Measurements from ENCODE around the gene CCNL2.
A peak's percentile ranks its signal among the peaks of the same experiment; 100 is the strongest.
"Not testable (repeated sequence)": the region's sequence is repeated elsewhere in the genome, so short reads cannot be mapped to it uniquely, and the experiment has no call there.

The CCNL2 gene

DNA sequence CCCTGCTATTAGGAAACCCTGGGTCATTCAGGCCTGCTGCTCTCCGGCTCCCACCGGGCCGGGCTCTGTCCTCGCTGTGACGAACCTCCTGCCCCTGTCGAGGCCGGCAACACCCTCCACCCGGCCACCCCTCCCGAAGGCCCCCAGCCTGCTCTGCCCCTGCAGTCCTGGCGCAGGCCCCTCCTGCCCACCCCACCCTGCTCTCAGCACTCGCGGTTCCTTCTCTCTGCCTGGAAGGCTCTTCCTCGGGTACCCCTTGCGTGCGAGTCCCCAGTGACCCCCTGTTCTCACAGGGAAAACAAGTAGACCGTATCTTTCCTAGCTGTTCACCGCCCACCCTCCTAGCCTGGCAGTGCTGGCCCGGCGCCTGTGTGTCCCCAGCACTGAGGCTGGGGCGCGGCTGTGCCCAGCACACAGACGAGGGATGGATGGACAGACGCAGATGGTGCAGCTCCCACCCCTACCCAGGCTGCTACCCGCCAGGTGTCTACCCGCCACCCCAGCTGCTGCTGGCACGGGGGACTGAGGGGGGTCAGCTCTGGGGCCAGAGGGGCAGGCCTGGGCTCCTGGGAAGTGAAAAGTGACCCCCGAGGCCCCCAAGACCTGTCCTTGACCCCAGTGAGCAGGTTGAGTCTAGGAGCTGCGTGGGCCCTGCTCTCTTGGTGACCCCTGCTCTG lies 33.3 kb upstream of the CCNL2 start:
- DNase-seq (ENCODE audit: low read depth, low spot score): no peak

GRCh38 chr1:1431845-1432273 lies 32.7 kb upstream of the CCNL2 start:
- DNase-seq (ENCODE audit: low read depth, low spot score): no peak

DNA sequence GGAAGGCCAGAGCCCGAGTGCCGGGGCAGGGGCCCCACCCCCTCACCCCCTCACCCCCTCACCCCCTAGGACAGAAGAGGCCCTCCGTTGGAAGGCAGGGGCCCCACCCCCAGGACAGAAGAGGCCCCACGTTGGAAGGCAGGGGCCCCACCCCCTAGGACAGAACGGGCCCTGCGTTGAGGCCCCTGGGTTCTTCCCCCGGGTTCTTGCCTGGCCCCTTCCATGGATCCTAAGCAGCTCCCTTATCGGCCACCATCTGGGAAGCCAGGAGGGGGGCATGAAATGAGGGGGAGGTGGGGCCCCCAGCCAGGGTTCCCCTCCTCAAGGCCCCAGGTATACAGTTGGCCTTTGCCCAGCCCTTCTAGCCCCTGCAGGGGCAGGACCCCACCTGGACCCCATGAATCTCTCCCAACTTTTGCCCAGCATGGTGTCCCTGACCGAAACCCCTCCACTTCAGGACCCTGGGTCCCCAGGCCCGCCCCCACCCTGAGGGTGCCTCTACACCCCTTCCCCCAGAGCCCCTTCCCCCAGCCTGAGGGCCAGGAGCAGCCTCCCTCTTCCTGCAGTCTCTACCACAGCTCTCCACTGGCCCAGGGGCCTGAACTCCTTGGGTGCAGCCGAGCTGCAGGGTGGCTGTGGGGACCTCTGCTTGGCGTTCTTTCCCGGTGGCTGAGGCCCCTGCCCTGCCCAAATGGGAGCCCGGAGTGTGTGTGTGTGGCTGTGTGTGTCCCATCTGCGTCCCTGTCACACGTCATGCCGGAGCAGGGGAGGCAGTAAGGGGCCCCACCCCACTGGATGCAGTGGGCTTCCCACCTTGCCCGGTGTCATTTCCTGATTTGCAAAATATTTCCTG lies 32.1 kb upstream of the CCNL2 start:
- no peak for DNase-seq (ENCODE audit: low read depth, low spot score)

GRCh38 chr1:1430114-1430982 lies 31.2 kb upstream of the CCNL2 start:
- DNase-seq (ENCODE audit: low read depth, low spot score): peak; percentile 33

DNA sequence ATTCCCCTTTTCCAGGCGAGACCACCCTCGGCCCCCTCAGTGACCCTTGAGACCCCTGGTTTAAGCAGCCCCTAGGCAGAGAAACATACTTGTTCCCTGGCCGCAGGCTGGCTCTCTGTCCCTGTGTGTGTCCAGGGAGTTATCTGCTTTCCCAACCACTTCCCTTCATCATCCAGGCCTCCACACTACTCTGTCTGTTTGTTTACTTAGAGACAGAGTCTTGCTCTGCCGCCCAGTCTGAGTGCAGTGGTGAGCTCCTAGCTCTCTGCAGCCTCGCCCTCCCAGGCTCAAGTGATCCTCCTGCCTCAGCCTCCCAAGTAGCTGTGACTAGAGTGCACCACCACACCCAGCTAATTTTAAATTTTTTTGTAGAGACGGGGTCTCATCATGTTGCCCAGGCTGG lies 30.5 kb upstream of the CCNL2 start:
- no peak for DNase-seq (ENCODE audit: low read depth, low spot score)

- DNase-seq (ENCODE audit: low read depth, low spot score): not testable (repeated sequence)
Observed at GRCh38 chr1:1428967-1429366, 29.8 kb upstream of the CCNL2 start.

GRCh38 chr1:1428174-1428573 lies 29.0 kb upstream of the CCNL2 start:
- DNase-seq (ENCODE audit: low read depth, low spot score): no peak

DNA sequence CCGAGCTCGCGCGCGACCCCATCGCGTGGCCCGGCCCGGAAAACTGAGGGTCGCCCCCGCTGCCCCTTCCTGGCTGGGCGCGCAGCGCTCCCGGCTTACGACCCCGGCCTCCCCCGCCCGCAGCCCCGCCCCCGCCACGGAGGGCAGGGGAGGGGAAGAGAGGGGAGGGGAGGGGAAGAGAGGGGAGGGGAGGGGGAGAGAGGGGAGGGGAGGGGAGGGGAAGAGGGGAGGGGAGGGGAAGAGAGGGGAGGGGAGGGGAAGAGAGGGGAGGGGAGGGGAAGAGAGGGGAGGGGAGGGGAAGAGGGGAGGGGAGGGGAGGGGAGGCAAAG lies 28.6 kb upstream of the CCNL2 start:
- DNase-seq (ENCODE audit: low read depth, low spot score): no peak

GRCh38 chr1:1427106-1427819 lies 28.1 kb upstream of the CCNL2 start:
- no peak for DNase-seq (ENCODE audit: low read depth, low spot score)

DNA sequence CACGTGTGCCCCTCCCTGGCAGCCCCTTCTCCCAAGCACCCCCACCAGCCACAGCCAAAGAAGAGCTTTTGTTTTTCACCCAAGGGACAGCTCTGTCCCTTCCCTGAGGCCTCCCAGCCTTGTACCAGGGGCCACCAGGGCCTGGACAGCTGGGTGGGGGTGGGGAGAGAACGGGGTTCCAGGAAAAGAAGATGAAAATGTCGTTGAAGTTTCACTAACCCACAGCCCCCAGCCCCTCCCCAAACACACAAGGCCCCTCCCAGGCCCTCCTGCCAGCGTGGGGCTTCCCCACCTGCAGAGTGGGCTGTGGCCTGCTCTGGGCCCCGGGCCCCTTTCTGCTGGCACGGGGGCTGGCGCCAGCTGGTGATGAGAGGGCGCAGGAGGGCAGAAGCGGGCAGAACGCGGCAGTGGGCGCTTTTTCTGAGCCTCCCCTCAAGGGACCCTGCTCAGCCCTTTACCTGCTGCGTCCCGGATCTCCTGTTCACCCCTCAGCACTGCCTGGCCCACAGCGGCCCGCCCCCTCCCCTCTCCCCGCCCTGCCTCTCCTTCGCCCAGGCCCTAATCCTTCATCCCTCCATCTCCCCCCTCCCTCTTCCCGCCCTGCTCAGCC lies 27.5 kb upstream of the CCNL2 start:
- DNase-seq (ENCODE audit: low read depth, low spot score): no peak

GRCh38 chr1:1425753-1426495 lies 26.8 kb upstream of the CCNL2 start:
- DNase-seq (ENCODE audit: low read depth, low spot score): no peak

DNA sequence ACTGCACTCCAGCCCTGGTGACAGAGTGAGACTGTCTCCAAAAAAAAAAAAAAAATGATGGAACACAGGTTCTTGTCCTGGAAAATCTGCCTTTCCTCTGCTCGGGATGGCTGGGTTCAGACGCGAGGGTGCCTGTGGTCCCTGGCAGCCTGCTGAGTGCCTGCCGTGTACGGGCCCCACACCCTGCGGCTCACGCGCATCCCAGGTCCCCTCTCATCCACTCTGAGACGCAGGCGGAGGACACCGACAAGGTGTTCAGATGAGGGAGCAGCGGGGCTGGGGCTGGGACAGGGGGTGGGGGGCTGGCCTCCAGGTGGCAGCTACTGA lies 26.3 kb upstream of the CCNL2 start:
- no peak for DNase-seq (ENCODE audit: low read depth, low spot score)

- DNase-seq (ENCODE audit: low read depth, low spot score): no peak
Observed at GRCh38 chr1:1424707-1425106, 25.6 kb upstream of the CCNL2 start.

DNA sequence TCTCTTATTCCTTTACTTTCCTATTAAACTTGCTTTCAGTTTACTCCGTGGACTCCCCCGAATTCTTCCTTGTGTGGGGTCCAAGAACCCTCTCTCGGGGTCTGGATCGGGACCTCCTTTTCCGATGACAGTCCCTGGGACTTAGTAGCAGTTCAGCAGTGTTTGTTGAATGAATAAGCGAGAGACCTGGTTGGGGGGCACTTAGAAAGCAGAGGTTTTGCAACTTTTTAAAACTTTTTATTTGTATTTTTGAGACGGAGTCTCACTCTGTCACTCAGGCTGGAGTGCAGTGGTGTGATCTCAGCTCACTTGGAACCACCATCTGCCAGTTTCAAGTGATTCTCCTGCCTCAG lies 24.1 kb upstream of the CCNL2 start:
- DNase-seq (ENCODE audit: low read depth, low spot score): no peak

DNA sequence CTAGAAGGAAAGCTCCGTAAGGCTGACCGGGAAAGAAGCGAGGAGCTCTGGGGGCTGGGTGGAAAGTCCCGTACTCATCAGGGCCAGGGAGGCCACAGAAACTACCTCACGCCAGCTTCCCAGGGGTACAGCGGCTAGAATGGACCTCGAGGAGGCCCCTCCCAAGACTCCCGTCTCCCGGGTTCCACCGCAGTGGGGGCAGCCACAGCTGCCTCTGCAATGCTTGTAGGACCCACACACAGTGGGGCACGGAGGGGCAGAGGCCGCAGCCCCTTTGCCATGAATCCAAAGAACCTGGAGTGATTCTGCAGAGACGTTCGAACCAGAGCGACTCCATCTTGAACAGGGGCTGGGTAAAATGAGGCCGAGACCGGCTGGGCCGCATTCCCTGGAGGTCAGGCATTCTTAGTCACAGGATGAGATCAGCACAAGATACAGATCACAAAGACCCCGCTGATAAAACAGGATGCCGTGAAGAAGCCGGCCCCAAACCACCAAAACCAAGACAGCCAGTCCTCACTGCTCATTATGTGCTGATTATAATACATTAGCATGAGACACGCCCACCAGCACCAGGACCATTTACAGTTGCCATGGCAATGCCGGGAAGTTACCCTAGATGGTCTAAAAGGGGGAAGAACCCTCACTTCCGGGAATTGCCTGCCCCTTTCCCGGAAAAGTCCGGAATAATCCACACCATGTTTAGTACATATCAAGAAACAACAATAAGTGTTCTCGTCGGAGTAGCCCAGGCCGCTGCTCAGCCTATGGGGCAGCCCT lies 23.5 kb upstream of the CCNL2 start:
- DNase-seq (ENCODE audit: low read depth, low spot score): no peak

DNA sequence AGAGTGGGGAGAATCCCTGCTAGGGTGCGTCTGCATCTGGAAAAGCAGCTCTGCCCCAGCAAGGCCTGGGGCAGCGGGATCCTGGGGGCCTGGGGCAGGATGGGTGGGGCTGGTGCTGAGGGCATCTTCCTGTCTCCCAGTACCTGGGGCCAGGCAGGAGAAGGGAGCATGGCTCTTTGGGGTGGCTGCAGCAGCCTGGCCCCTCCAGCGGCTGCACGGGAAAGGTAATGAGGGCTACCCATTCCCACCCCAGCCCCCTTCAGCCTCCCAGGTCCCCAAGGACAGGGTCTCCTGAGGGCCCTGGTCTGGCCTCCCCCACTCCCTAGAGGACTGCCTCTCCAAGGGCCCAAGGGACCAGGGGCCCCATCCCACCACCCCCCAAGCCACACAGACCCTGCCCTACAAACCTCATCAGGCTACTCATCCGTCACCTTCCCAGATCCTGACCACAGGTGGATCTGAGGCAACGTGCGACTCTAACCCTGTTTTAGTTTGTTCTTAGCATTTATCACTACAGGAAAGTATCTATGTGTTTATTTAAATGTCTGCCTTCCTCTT lies 22.9 kb upstream of the CCNL2 start:
- no peak for DNase-seq (ENCODE audit: low read depth, low spot score)

GRCh38 chr1:1421147-1421906 lies 22.2 kb upstream of the CCNL2 start, which contains the start of gene ANKRD65:
TSS of gene ANKRD65 (minus strand) at chr1:1421276. CDS start at chr1:1421005, 271 bp downstream.
- no peak for DNase-seq (ENCODE audit: low read depth, low spot score)

DNA sequence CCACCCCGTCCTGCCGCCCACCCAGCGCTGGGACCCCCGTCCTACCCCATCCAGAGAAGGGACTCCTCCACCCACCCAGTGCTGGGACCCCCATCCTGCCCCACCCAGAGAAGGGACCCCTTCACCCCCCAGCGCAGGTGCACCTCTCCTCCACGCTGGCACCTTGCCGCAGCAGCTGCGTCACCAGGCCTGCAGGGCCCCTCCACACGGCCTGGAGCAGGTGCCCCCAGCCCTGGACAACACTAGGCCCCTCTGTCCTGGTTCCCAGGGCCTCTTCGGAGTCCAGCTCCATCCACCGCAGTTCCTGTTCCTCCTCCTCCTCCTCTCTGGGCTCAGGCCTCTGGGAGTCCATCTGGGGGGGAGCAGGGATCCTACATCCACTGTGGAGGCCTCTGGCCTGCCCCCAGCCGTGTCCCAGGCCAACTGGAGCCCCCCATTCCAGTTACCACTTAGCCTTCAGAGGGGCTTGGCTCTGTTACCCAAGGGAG lies 21.6 kb upstream of the CCNL2 start:
- DNase-seq (ENCODE audit: low read depth, low spot score): no peak

Data from brain pericyte (primary cell).